Type B pancreatic cell (in vitro differentiated cells): ENCODE results near the gene TTLL12. TPM values are rescaled to one million over a fixed set of nuclear protein-coding genes. Genes with fewer than 3 reads are reported as not detected.

Source experiments
- DNase-seq: peaks from one replicate; pipeline ENCODE4 v3.0.0; 2021; ENCODE audit warnings: mixed read lengths; ENCODE audit not compliant: unreplicated experiment; ENCODE audit errors: extremely low spot score
- H3K27ac Mint-ChIP-seq: 2 replicates; pipeline ENCODE4 v1.8.0; 2021; ENCODE audit warnings: mild to moderate bottlenecking, mixed read lengths
- H3K27me3 Mint-ChIP-seq: 2 replicates; pipeline ENCODE4 v1.8.0; 2021; ENCODE audit warnings: mixed read lengths
- H3K36me3 Mint-ChIP-seq: 2 replicates; pipeline ENCODE4 v1.8.0; 2021; ENCODE audit warnings: mixed read lengths
- H3K4me1 Mint-ChIP-seq: one replicate; pipeline ENCODE4 v1.8.0; 2021; ENCODE audit warnings: mixed read lengths; ENCODE audit not compliant: unreplicated experiment
- H3K4me3 Mint-ChIP-seq: 2 replicates; pipeline ENCODE4 v1.8.0; 2021; ENCODE audit warnings: mild to moderate bottlenecking, mixed read lengths
- H3K9me3 Mint-ChIP-seq: 2 replicates; pipeline ENCODE4 v1.8.0; 2021; ENCODE audit warnings: mixed read lengths
- CTCF ChIP-seq: fragments of 200-600 bp; sonication (generic); conservative IDR thresholded peaks from 2 replicates; pipeline ENCODE4 v1.5.0; 2021; ENCODE audit warnings: antibody characterized with exemption, mild to moderate bottlenecking
- total RNA-seq: library from RNA; stranded (reverse); gene quantifications from 2 replicates; pipeline ENCODE4 v1.2.1, GENCODE V29; 2021; ENCODE audit warnings: low replicate concordance

TTLL12 gene
- total RNA-seq, 1 donor from 2014 or later = 57.3 TPM

- H3K27ac Mint-ChIP-seq = no peak overlapping the region
- peak; percentile 56 for TF ChIP-seq CTCF
- H3K9me3 Mint-ChIP-seq = no peaks in the 10 kb centered on the region
- H3K4me3 Mint-ChIP-seq = no peak overlapping the region
- H3K27me3 Mint-ChIP-seq = peaks cover 4% of the 10 kb centered on the region
- H3K4me1 Mint-ChIP-seq = peaks cover 4% of the 10 kb centered on the region
- no peaks in the 10 kb centered on the region for H3K36me3 Mint-ChIP-seq
- no peak for DNase-seq
Observed at GRCh38 chr22:43159484-43160178, 27.3 kb downstream of the TTLL12 start.

- no peak overlapping the region for H3K4me3 Mint-ChIP-seq
- no peaks in the 10 kb centered on the region for H3K27me3 Mint-ChIP-seq
- H3K4me1 Mint-ChIP-seq = peaks cover 4% of the 10 kb centered on the region
- H3K36me3 Mint-ChIP-seq = no peaks in the 10 kb centered on the region
- H3K27ac Mint-ChIP-seq = no peak overlapping the region
- TF ChIP-seq CTCF = no peak
- DNase-seq = no peak
- no peaks in the 10 kb centered on the region for H3K9me3 Mint-ChIP-seq
Observed at GRCh38 chr22:43158778-43159483, 28.0 kb downstream of the TTLL12 start.

GRCh38 chr22:43157874-43158546 is 28.9 kb downstream of the TTLL12 start:
- Mint-ChIP-seq H3K36me3 (no peaks in the 10 kb centered on the region), H3K9me3 (no peaks in the 10 kb centered on the region), H3K27me3 (no peaks in the 10 kb centered on the region), H3K27ac (no peak overlapping the region), H3K4me3 (no peak overlapping the region), H3K4me1 (peaks cover 5% of the 10 kb centered on the region)
- no peak for DNase-seq
- TF ChIP-seq CTCF = no peak

- Mint-ChIP-seq H3K27me3 (no peaks in the 10 kb centered on the region), H3K36me3 (no peaks in the 10 kb centered on the region), H3K27ac (no peak overlapping the region), H3K4me1 (peaks cover 7% of the 10 kb centered on the region), H3K4me3 (no peak overlapping the region), H3K9me3 (no peaks in the 10 kb centered on the region)
- no peak for TF ChIP-seq CTCF
- DNase-seq = no peak
Observed at GRCh38 chr22:43156413-43156812, 30.5 kb downstream of the TTLL12 start.

GRCh38 chr22:43155789-43156188 is 31.1 kb downstream of the TTLL12 start:
- no peaks in the 10 kb centered on the region for H3K9me3 Mint-ChIP-seq
- TF ChIP-seq CTCF = no peak
- peaks cover 3% of the 10 kb centered on the region for H3K27me3 Mint-ChIP-seq
- H3K4me3 Mint-ChIP-seq = no peak overlapping the region
- H3K36me3 Mint-ChIP-seq = no peaks in the 10 kb centered on the region
- H3K4me1 Mint-ChIP-seq = peaks cover 11% of the 10 kb centered on the region
- H3K27ac Mint-ChIP-seq = no peak overlapping the region
- DNase-seq = no peak
